GM21447 (cell line): Measurements from ENCODE around the gene TDRD6.

Experiments used
- ATAC-seq: cut with Tn5 transposase; IDR thresholded peaks from one replicate; pipeline ENCODE4 v1.9.1; 2021; ENCODE audit not compliant: unreplicated experiment

The TDRD6 gene

GRCh38 chr6:46676604-46677313 is 10.9 kb upstream of the TDRD6 start:
- ATAC-seq, result no peak

DNA sequence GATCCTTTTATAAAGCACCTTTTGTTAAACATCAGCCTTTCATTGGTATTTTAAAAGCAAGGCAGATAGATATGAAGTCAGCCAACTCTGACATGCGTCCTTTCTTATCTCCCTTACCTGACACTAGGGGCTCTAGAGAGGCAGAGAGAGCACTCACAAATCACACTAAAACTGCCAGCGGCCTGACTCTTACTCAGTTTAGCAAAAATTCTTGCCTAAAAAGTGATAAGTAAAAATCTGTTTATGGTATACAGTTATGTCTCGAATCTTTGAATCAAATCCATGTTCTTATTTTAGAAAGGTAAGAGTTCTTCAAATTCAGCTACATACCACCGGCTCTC is 10.4 kb upstream of the TDRD6 start:
- ATAC-seq, result no peak

DNA sequence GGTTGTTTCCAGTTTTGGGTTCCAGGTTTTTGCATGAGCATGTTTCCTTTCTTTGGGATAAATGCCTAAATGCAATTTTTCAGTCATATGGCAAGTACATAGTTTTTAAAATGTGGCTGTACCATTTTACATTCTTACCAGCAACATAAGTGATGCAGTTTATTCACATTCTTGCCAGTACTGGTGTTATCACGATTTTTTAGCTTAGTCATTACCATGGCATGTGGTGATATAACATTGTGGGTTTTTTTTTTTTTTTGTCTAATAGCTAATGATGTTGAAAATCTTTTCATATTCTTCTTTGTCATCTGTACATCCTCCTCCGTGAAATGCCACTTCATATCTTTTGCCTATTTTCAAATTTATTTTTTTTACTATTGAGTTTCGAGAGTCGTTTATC is 2.9 kb upstream of the TDRD6 start:
- ATAC-seq, result no peak

DNA sequence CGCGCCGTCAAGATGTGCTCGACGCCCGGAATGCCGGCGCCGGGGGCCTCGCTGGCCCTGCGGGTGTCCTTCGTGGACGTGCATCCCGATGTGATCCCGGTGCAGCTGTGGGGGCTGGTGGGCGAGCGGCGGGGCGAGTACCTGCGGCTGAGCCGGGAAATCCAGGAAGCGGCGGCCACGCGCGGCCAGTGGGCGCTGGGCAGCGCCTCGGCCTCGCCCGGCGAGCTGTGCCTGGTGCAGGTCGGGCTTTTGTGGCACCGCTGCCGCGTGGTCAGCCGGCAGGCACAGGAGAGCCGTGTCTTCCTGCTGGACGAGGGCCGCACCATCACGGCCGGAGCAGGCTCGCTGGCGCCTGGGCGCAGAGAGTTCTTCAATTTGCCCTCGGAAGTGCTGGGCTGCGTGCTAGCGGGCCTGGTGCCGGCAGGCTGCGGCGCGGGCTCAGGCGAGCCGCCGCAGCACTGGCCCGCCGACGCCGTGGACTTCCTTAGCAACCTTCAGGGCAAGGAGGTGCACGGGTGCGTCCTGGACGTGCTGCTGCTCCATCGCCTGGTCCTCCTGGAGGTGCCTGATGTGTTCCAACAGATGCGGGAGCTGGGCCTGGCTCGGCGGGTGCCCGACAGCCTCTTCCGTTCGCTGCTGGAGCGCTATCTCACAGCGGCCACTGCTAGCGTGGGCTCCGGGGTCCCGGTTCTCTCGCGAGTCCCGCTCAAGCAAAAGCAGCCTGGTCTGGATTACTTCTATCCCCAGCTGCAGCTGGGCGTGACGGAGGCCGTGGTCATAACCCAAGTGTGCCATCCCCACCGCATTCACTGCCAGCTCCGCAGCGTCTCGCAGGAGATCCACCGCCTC is 656 bp downstream of the TDRD6 start:
- no peak for ATAC-seq

DNA sequence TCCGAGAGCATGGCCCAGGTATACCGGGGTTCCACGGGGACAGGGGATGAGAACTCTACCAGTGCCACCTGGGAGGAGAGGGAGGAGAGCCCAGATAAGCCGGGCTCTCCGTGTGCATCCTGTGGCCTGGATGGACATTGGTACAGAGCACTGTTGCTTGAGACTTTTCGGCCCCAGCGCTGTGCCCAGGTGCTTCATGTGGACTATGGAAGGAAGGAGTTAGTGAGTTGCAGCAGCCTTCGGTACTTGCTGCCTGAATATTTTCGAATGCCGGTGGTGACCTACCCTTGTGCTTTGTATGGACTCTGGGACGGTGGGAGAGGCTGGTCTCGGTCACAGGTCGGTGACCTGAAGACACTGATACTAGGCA is 1.3 kb downstream of the TDRD6 start:
- no peak for ATAC-seq

- ATAC-seq, result no peak
Measured at GRCh38 chr6:46689657-46690056, 2.0 kb downstream of the TDRD6 start.

DNA sequence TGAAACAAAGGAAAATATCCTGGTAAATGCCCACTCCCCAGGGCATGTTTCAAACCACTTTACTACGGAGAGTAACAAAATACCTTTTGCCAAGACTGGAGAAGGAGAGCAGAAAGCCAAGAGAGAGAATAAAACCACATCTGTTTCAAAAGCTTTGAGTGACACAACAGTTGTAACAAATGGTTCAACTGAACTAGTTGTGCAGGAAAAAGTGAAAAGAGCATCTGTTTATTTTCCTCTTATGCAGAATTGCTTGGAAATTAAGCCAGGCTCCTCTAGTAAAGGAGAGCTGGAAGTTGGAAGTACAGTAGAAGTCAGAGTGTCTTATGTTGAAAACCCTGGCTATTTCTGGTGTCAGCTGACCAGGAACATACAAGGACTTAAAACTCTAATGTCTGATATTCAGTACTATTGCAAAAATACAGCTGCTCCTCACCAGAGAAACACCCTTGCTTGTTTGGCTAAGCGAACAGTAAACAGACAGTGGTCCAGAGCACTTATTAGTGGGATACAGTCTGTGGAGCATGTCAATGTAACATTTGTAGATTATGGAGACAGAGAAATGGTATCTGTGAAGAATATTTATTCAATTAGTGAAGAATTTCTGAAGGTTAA is 2.6 kb downstream of the TDRD6 start:
- ATAC-seq, result no peak

DNA sequence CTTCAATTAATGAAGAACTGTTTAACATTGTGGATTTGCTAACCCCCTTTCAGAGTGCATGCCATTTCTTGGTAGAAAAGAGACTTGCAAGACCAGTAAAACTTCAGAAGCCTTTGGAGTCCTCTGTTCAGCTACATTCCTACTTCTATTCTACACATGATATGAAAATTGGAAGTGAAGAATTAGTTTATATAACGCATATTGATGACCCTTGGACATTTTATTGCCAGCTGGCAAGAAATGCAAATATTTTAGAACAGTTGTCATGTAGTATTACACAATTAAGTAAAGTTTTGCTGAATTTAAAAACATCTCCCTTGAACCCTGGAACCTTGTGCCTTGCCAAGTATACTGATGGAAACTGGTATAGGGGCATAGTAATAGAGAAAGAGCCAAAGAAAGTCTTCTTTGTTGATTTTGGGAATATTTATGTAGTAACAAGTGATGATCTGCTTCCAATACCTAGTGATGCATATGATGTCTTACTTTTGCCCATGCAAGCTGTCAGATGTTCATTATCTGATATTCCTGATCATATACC is 3.3 kb downstream of the TDRD6 start:
- no peak for ATAC-seq

DNA sequence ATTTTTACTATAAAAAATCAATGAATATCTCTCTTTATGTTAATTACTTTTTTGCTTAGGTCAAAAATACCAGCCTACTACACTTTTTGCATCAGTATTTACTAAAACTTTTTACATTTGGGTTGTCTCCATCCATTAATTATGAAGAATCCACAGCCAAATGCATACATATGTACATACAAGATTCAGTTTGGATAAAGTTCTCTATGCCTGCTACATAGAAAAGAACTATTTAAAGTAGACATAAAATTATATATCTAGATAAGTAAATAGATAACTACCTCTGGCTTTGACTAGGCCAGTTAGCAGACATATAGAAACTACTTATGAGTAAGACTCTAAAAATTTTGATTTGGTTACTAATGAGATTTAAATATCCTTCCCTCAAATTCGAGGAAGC is 12.3 kb downstream of the TDRD6 start:
- ATAC-seq, result no peak

GRCh38 chr6:46704562-46704961 is 16.9 kb downstream of the TDRD6 start:
- ATAC-seq, result no peak

GRCh38 chr6:46706464-46706863 is 18.8 kb downstream of the TDRD6 start:
- no peak for ATAC-seq

DNA sequence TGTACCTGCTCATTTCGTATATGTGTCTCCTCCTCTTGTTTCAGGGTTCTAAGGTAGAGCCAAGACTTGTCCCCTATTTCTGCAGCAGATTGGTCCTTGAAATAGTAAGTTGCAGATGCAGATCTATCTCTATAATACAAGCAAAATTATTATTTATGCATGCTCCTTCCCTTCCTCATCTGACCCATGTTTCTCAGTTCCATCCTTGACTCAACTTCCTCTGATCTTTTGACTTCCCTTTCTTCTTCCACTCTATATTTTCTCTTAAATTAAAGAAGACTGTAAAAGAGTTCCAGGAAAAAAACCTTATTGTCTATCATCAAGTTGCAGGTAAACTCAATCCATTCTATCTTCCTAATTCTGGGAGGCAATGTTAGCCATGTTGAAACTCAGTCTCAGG is 23.8 kb downstream of the TDRD6 start:
- no peak for ATAC-seq

DNA sequence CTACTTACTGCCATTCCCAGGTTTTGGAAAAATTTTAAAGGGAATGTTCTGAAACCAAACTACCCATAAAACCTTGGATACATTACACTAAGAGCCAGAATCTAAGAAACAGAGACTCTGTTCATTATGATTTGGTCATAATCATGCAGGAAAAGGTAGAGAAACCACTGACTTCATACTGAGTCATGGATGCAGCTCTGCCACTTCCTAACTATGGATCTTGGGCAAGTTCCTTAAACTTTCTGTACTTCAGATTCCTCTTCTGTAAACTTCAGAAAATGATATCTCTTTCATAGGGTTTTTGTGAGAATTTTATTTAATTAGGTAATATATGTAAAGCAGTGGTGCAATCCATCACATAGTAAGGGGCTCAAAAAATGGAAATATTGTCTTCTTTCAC is 27.5 kb downstream of the TDRD6 start:
- no peak for ATAC-seq

- no peak for ATAC-seq
Measured at GRCh38 chr6:46719099-46719498, 31.4 kb downstream of the TDRD6 start.

DNA sequence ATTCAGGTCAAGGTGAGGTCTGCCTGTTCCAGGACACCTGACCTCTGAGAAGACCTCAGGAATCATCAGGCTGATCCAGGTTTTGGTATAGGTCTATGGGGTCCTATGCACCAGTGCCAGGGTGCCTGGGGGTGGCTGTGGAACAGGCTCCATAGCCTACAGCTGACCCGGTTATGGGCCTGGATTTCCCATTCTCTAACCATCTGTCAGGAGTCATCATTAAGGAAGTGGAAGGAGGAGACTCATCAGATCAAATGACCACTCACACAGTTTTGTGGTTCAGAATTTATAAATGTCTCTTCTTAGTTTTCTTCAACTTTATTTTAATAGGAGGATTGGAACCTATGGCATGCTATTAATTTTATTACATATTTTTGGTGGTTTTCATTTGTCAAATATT is 32.7 kb downstream of the TDRD6 start:
- no peak for ATAC-seq

DNA sequence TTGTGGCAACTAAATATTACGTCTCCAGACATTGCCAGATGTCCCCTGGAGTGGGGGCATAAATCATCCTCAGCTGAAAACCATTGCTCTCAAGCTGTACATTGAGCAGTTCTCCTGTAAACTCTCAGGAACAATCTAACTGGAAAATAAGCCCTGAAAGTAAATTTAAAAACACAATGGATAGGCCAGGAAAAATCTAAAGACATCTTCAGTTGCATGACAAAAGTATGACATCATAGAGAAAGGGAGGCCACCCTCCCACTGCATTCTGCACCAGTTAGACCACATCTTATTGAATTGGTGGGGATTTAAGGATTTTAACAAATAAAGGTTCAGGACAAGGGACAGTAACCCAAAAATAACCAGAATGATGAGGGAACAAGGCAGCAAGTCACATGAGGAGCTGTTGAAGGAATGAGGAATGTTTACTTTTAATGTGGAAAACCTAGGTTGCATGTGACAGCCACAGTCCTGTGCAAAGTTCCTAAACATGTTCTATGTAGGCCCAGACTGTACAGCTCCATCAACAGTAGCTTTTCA is 42.2 kb downstream of the TDRD6 start:
- ATAC-seq, result no peak

DNA sequence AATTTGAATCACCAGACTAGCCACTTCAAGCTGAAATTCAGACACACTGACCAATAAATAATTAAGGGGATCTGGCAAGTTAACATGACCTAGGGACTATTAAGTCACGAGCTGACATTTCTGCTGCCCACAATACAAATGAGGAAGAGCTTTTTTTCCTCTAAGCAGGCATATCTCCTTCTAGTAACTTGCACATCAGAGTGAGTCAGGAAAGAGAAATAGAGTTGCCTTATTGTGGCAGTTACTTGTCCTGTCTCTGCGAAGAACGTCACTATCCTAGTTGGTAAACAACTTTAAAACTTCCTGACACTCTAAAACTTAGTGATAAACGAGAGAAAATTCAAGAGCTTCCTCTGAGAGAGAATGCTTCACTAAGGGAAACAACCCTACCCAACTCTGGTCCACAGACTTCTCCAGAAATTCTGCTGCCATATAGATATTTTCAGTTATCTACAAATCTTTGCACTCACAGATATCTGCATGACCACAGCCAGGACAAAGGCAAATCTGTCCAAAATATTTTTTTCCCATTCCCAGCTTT is 43.3 kb downstream of the TDRD6 start:
- no peak for ATAC-seq

- ATAC-seq, result no peak
Measured at GRCh38 chr6:46733341-46733801, 45.7 kb downstream of the TDRD6 start.

DNA sequence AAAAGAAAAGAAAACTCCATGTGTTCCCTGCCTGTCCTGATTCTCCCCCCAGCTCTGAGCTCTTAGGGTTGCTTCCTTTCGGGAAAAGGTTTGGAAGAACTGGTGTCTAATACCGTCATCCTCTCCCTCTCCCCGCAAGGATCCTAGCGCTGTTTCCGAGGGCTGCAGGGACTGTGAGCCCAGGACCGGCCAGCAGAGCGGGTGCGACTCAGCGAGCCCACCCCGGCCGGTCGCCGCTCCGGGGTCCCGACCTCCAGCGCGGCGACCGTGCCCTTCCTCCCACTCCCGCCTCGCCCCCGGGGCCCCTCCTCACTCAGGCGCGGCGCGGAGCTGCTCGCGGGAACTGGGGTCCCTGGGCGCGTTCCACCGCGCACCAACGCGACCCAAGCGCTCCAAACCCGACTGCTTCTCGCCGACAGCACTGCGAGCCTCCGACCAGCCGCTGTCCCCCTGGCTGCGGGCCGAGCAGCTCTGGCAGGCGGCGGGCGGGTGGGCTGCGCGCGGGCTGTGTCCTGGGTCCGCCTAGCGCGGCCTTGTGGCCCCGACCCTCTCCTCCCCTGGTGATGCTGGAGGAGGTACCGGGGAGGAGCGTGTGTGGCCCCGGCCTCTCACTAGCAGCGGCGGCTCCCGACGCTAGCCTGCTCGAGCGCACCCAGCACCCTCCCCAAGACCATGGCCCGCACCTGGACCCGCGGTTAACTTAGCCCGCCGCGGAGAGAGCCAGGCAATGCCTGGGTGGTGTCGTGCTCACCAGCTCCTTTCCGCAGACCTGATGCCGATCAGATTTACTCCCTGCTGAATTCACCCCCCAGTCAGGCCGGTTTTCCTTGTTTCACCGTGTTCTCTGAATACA is 47.4 kb downstream of the TDRD6 start, which contains the start of gene PLA2G7:
Gene PLA2G7, minus strand, starts transcription at position 509 of the 853 bp plus-strand sequence. CDS start 12,484 bp downstream, outside the sequence.
- ATAC-seq, result no peak

GRCh38 chr6:46735720-46736031 is 48.0 kb downstream of the TDRD6 start:
- ATAC-seq, result no peak
